Measurements from ENCODE around the gene NT5E. TPM values are rescaled to one million over a fixed set of nuclear protein-coding genes. Genes with fewer than 3 reads are reported as not detected.

NT5E gene
- total and polyA plus RNA-seq, 4 donors = 13.5 to 51.5 (median 34.1) TPM

GRCh38 chr6:85420551-85420950 is 29.3 kb upstream of the NT5E start (continued):
- TF ChIP-seq CTCF (IDR thresholded peaks at IDR 0.05; ENCODE audit: low read depth, low read length, missing input control) = no peak

GRCh38 chr6:85421181-85421580 is 28.7 kb upstream of the NT5E start:
- Histone ChIP-seq H3K27me3 (ENCODE audit: control insufficient read depth in 4 of 4, insufficient read depth in 4 of 4, low read length in 3 of 4) (no peaks in the 10 kb centered on the region), H3K4me1 (ENCODE audit: control insufficient read depth in 4 of 4, insufficient read depth in 4 of 4, low read length in 3 of 4) (no peaks in the 10 kb centered on the region), H3K4me3 (ENCODE audit: low read depth in 1 of 3, low read length in 3 of 3) (no peak overlapping the region), H3K9me3 (ENCODE audit: control insufficient read depth in 4 of 4, low read length in 3 of 4) (no peaks in the 10 kb centered on the region), H3K27ac (ENCODE audit: low read depth in 1 of 2, low read length in 2 of 2) (no peak overlapping the region), H3K36me3 (ENCODE audit: control insufficient read depth in 4 of 4, insufficient read depth in 3 of 4, low read depth in 1 of 4, low read length in 3 of 4) (no peaks in the 10 kb centered on the region), H3K9ac (ENCODE audit: low read depth in 1 of 2, low read length in 2 of 2) (no peak overlapping the region)
- 90% methylated on average over 2 of the region's 2 CpGs for WGBS
- no peak for TF ChIP-seq FOXA2 (IDR thresholded peaks at IDR 0.05)
- no peak for TF ChIP-seq ATF3 (IDR thresholded peaks at IDR 0.05)
- no peak for TF ChIP-seq RXRA (IDR thresholded peaks at IDR 0.05)
- TF ChIP-seq TAF1 (conservative IDR thresholded peaks at IDR 0.05) = no peak
- TF ChIP-seq NR2F2 (IDR thresholded peaks at IDR 0.05) = no peak
- TF ChIP-seq FOXA1 (IDR thresholded peaks at IDR 0.05) = no peak
- TF ChIP-seq REST (IDR thresholded peaks at IDR 0.05) = no peak
- no peak for TF ChIP-seq HNF4G (IDR thresholded peaks at IDR 0.05)
- TF ChIP-seq RAD21 (IDR thresholded peaks at IDR 0.05) = no peak
- TF ChIP-seq YY1 (IDR thresholded peaks at IDR 0.05) = no peak
- no peak for DNase-seq (ENCODE audit: low spot score)

GRCh38 chr6:85421972-85422371 is 27.9 kb upstream of the NT5E start:
- Histone ChIP-seq H3K36me3 (ENCODE audit: control insufficient read depth in 4 of 4, insufficient read depth in 3 of 4, low read depth in 1 of 4, low read length in 3 of 4) (no peaks in the 10 kb centered on the region), H3K9me3 (ENCODE audit: control insufficient read depth in 4 of 4, low read length in 3 of 4) (no peaks in the 10 kb centered on the region), H3K27me3 (ENCODE audit: control insufficient read depth in 4 of 4, insufficient read depth in 4 of 4, low read length in 3 of 4) (no peaks in the 10 kb centered on the region), H3K27ac (ENCODE audit: low read depth in 1 of 2, low read length in 2 of 2) (no peak overlapping the region), H3K4me1 (ENCODE audit: control insufficient read depth in 4 of 4, insufficient read depth in 4 of 4, low read length in 3 of 4) (no peaks in the 10 kb centered on the region), H3K9ac (ENCODE audit: low read depth in 1 of 2, low read length in 2 of 2) (no peak overlapping the region), H3K4me3 (ENCODE audit: low read depth in 1 of 3, low read length in 3 of 3) (no peak overlapping the region)
- no peak for DNase-seq (ENCODE audit: low spot score)
- TF ChIP-seq RXRA (IDR thresholded peaks at IDR 0.05) (no peak), FOXA1 (IDR thresholded peaks at IDR 0.05) (no peak), MAX (IDR thresholded peaks at IDR 0.05) (no peak), RAD21 (IDR thresholded peaks at IDR 0.05) (no peak), FOXA2 (IDR thresholded peaks at IDR 0.05) (no peak), ATF3 (IDR thresholded peaks at IDR 0.05) (no peak), NR2F2 (IDR thresholded peaks at IDR 0.05) (no peak), HNF4G (IDR thresholded peaks at IDR 0.05) (no peak), JUND (IDR thresholded peaks at IDR 0.05) (no peak), CTCF (IDR thresholded peaks at IDR 0.05; ENCODE audit: low read depth, low read length, missing input control) (no peak), SP1 (IDR thresholded peaks at IDR 0.05) (no peak), YY1 (IDR thresholded peaks at IDR 0.05) (no peak), EGR1 (IDR thresholded peaks at IDR 0.05; ENCODE audit: low read depth in 2 of 2) (no peak), ZBTB33 (IDR thresholded peaks at IDR 0.05) (no peak)
- 85% methylated on average over 2 of the region's 2 CpGs for WGBS
